Measurements from ENCODE around the gene ANKRD9. TPM values are rescaled to one million over a fixed set of nuclear protein-coding genes. Genes with fewer than 3 reads are reported as not detected.

ANKRD9 gene
- total and polyA plus RNA-seq, 2 of the 13 experiments (the other 11 are each of a cell fraction or from before 2014, with no cell fraction given), result 10.0 to 15.0 TPM

GRCh38 chr14:102538602-102539543, 29.3 kb upstream of the ANKRD9 start (continued):
- TF ChIP-seq ZNF317 (CRISPR knock-in tag; IDR thresholded peaks at IDR 0.05) (0 out of 2 replicates have a peak, but pooled peaks have one; percentile 17), FOXJ3 (CRISPR knock-in tag; IDR thresholded peaks at IDR 0.05; ENCODE audit: borderline replicate concordance) (peak; percentile 70; the same call in 1 of the 2 replicates), U2AF2 (IDR thresholded peaks at IDR 0.05; ENCODE audit: low read depth, low read length) (no peak), CC2D1A (CRISPR knock-in tag; IDR thresholded peaks at IDR 0.05) (no peak), MED1 (CRISPR knock-in tag; IDR thresholded peaks at IDR 0.05) (peak; percentile 55; the same call in 1 of the 2 replicates), ZNF501 (CRISPR knock-in tag; IDR thresholded peaks at IDR 0.05) (peak; percentile 84; the same call in 1 of the 2 replicates), YY1 (IDR thresholded peaks at IDR 0.05; ENCODE audit: insufficient read depth, insufficient replicate concordance, low read depth, low read length) (peak; percentile 95), STAT5B (CRISPR knock-in tag; IDR thresholded peaks at IDR 0.05) (no peak), ATF5 (CRISPR knock-in tag; IDR thresholded peaks at IDR 0.05; ENCODE audit: low read depth) (no peak), ZNF780A (CRISPR knock-in tag; IDR thresholded peaks at IDR 0.05) (no peak), ZNF746 (CRISPR knock-in tag; IDR thresholded peaks at IDR 0.05) (peak; percentile 59; the same call in 1 of the 2 replicates), BCL6 (CRISPR knock-in tag; IDR thresholded peaks at IDR 0.05) (peak; percentile 36; the same call in 1 of the 2 replicates), ZNF629 (CRISPR knock-in tag; conservative IDR thresholded peaks at IDR 0.05) (peak; percentile 76), PITX1 (CRISPR knock-in tag; IDR thresholded peaks at IDR 0.05) (0 out of 2 replicates have a peak, but pooled peaks have one; percentile 12), ZNF136 (CRISPR knock-in tag; IDR thresholded peaks at IDR 0.05; ENCODE audit: low read depth) (peak; percentile 87; the same call in 1 of the 2 replicates), ZNF792 (CRISPR knock-in tag; IDR thresholded peaks at IDR 0.05) (no peak), RBFOX2 (IDR thresholded peaks at IDR 0.05; ENCODE audit: low read depth, low read length) (peak; percentile 74), ZNF781 (CRISPR knock-in tag; IDR thresholded peaks at IDR 0.05; ENCODE audit: borderline replicate concordance, not compliant biosample characterization) (peak; percentile 25), ZFX (CRISPR knock-in tag; IDR thresholded peaks at IDR 0.05; ENCODE audit: low read depth) (peak; percentile 99), TGIF2 (CRISPR knock-in tag; IDR thresholded peaks at IDR 0.05) (peak; percentile 34; the same call in 1 of the 2 replicates), GABPA (IDR thresholded peaks at IDR 0.05; ENCODE audit: low read depth, low read length) (peak; percentile 59), GABPA (CRISPR knock-in tag; IDR thresholded peaks at IDR 0.05; ENCODE audit: low read depth) (peak; percentile 87), ARNTL (CRISPR knock-in tag; IDR thresholded peaks at IDR 0.05) (peak; percentile 44), PAXIP1 (CRISPR knock-in tag; conservative IDR thresholded peaks at IDR 0.05) (peak; percentile 52), MTF1 (CRISPR knock-in tag; IDR thresholded peaks at IDR 0.05) (peak; percentile 37; the same call in 1 of the 2 replicates), CAMTA2 (CRISPR knock-in tag; IDR thresholded peaks at IDR 0.05; ENCODE audit: borderline replicate concordance) (no peak), ZNF234 (CRISPR knock-in tag; conservative IDR thresholded peaks at IDR 0.05) (0 out of 2 replicates have a peak, but pooled peaks have one; percentile 63), BRD4 (CRISPR knock-in tag; IDR thresholded peaks at IDR 0.05) (peak; percentile 61)
